ENCODE measurements around the gene GADD45GIP1. TPM values are rescaled to one million over a fixed set of nuclear protein-coding genes. Genes with fewer than 3 reads are reported as not detected.

GADD45GIP1 gene
- 31.5 and 46.9 TPM in 2 replicates for total RNA-seq

DNA sequence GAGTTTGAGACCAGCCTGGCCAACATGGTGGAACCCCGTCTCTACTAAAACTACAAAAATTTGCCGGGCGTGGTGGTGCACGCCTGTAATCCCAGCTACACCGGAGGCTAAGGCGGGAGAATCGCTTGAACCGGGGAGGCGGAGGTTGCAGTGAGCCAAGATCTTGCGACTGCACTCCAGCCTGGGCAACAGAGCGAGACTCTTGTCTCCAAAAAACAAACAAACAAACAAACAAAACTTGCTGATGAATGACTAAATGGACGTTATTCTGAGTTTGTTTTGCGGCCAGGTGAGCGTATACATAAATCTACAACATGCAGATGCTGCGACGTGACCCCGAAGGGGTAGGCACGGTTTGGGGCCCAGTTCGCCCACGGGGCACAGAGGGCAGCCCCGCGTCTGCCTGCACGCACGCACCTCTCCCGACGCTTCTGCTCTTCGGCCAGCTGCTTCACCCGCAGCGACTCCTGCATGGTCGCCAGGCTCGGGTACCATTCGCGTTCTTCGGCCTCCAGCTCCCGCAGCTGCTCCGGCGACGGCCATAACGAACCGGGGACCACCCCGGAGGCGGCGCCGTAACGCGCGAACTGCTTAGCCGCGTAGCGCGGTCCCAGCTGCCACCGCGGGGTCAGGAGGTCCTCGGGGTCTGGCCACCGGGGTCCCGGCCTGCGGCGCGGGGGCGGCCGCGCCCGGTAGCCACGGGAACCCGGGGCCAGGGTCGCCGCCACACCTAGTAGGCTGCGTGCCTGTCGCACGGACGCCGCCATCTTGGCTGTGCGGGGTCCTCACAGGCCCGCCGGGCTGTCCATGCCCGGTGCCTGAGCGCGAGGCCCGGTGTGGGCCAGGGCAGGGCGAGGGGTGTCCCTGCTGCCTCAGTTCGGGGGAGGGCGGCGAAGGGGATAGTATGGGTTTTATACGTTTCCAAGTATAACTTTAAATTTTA, at the start of gene GADD45GIP1:
TSS of gene GADD45GIP1 (minus strand) at position 778 of the 943 bp plus-strand sequence. CDS start at position 767, 11 bp downstream.

DNA sequence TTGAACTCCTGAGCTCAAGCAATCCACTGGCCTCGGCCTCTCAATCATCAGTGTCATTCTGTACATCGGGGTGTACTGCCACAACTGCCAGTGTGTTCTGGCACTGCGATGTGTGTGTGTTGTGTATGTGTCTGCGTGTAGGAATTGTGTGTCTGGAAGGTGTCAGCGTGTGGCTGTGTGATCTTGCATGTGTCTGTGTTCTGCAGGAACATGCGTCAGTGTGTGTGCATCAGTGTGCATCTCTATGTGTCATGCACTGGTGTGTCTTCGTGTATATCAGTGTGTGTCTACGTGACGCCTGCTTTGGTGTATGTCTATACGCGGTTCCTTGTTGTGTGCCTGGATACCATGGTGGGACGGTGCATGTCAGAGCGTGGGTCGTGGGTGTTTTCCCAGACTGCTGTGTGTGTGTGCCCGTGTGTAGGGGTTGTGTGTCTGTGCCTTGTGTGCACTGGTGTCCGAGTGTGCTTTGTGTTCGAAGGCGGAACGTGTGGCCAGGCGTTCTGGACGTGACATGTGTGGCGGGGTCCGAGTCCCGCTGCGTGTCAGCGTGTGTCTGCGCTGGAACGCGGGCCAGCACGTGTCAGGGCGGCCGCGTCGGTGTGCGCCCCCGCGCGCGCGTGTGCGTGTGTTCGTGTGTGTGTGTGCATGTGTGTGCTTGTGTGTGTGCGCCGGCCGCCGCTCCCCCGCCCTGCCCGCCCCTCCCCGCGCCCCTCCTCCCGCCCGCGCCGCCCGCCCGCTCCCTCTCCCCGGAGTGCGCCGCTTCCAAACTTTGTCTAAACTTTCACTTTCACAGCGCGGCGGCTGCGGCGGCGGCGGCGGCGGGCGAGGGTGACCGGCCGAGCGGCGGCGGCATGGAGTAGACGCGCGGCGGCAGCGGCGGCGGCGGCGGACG, 37.9 kb upstream of the GADD45GIP1 start, which contains the start of gene NFIX:
TSS of gene NFIX (plus strand) at position 775 of the 895 bp plus-strand sequence. CDS start 363 bp downstream, outside the sequence.

DNA sequence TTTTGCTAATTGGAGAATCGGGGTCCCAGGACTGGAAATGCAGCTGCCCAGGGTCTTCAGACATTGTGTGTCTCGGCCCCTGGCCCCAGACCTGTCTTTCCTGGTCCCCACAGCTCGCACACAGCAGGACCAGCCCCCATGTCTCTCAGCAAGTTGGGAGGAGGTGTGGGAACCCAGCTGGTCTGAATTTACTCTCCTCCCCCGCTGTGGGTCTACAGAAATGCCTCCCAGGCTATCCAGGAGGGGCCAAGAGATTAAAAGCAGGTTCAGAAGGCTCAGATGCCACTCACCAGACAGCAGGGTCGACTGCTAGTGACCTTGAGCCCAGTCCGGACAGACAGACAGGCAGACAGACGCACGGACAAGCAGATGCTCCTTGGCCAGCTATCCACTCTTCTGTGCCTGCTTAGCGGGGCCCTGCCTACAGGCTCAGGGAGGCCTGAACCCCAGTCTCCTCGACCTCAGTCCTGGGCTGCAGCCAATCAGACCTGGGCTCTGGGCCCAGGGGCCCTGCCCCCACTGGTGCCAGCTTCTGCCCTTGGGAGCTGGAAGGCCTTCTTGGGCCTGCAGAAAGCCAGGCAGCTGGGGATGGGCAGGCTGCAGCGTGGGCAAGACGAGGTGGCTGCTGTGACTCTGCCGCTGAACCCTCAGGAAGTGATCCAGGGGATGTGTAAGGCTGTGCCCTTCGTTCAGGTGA, 12.4 kb upstream of the GADD45GIP1 start, which contains the start of gene DAND5:
TSS of gene DAND5 (plus strand) at position 285 of the 697 bp plus-strand sequence. CDS start at position 370, 85 bp downstream.

DNA sequence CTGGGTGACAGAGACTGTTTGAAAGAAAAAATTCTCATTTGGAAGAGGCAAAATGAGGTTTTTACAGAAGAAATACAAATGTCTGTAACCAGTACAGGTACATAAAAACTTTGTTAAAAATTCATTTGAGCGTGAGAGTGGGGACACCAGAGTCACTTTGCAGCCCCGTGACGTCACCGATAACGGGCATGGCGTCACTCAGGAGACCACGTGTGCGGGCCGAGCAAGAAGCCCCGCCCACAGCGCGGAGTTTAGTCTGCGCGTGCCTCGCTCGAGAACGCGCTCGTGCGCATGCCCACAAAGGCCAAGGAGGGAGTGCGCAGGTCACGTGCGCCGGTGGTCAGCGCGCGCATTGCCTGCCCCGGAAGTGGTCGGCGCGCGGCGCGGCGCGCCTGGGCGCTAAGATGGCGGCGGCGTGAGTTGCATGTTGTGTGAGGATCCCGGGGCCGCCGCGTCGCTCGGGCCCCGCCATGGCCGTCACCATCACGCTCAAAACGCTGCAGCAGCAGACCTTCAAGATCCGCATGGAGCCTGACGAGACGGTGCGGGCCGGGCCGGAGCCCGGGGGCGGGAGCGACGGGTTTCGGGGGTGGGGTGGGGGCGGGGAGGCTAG, 11.4 kb downstream of the GADD45GIP1 start, which contains the start of gene RAD23A:
TSS of gene RAD23A (plus strand) at position 384 of the 613 bp plus-strand sequence. CDS start at position 471, 87 bp downstream.

DNA sequence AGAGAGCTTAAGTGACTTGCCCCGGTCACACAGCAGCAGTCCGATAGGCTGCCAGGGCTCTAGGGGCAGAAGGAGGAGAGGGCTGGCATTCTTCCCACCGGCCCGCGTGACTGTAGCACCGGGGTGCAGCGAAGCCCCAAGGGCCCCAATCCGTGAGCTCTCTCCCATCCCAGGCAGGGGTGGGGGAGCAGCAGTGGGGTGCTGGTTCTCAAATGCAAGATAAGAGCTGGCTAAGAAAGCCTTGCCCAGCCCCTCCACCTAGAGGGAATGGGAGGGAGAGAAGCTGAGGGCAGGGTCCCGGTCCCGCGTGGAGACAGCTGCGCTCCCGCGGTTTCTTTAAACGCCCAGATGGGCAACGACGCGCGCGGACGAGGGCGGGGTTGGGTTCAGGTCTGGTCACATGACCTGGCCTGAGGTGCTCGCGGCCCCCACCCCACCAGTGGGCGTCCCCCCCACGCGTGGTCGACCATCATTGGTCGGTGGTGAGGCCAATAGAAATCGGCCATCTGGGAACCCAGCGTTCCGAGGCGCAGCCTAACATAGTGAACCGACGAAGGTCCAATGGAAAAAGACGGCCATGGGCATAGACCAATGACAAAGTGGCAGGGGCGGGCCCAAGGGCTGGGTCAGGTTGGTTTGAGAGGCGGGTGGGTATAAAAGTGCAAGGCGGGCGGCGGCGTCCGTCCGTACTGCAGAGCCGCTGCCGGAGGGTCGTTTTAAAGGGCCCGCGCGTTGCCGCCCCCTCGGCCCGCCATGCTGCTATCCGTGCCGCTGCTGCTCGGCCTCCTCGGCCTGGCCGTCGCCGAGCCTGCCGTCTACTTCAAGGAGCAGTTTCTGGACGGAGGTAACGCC, 18.9 kb downstream of the GADD45GIP1 start, which contains the start of gene CALR:
TSS of gene CALR (plus strand) at position 683 of the 852 bp plus-strand sequence. CDS start at position 754, 71 bp downstream.

DNA sequence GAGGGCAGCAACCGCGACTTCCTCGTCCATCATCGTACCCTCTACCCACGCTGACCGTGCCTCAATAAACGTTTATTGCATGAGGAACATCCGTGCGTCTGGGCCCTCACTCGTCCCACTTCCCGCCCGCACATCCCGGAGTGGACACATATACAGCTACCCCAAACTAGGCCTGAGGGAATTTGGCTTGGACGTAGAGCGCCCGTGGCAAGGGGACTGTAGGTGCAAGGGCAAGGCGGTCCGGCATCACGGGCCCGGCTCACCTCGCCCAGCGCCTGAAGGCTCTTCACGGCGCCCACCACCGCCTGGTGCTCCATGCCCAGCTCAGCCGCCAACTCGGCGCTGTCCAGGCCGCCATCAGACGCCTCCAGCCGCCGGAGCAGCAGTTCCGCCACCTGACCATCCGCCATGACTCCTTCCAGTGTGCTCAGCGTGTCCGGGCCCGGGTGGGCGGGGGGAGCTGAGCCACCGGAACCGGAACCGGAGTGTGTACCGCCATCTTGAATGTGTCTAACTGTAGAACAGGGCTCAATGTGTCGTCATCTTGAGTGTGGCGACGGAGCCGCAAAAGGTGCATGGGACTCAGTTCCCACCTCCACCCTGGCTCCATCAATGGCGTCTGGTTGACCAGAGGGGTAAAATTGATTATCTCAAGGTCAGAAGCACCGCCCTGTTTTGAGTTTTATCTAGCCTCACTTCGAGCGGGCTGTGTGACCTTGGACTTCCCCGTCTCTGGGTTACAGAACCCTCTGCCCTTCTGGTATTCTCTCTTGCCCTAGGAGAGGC, 23.5 kb downstream of the GADD45GIP1 start, which contains the start of gene FARSA:
TSS of gene FARSA (minus strand) at position 425 of the 786 bp plus-strand sequence. CDS start at position 410, 15 bp downstream.

Other genes with a start within 250 kb of the GADD45GIP1 start
- gene TNPO2, start 233.3 kb downstream of the GADD45GIP1 start, total RNA-seq: 27.7 and 34.1 TPM in 2 replicates
- 135 and 166 TPM in 2 replicates for gene TRIR, start 222.5 kb downstream of the GADD45GIP1 start, total RNA-seq
- 100 and 112 TPM in 2 replicates for gene GET3, start 219.7 kb downstream of the GADD45GIP1 start, total RNA-seq
- gene BEST2, start 205.4 kb downstream of the GADD45GIP1 start, total RNA-seq: not detected in 2 replicates
- 16.9 and 18.3 TPM in 2 replicates for gene HOOK2, start 181.7 kb downstream of the GADD45GIP1 start, total RNA-seq
- 76.1 and 137 TPM in 2 replicates for gene JUNB, start 165.7 kb downstream of the GADD45GIP1 start, total RNA-seq
- gene PRDX2, start 155.4 kb downstream of the GADD45GIP1 start, total RNA-seq: 181 and 208 TPM in 2 replicates
- not detected in 2 replicates for gene THSD8, start 155.2 kb downstream of the GADD45GIP1 start, total RNA-seq
- 20.1 and 27.3 TPM in 2 replicates for gene RNASEH2A, start 150.6 kb downstream of the GADD45GIP1 start, total RNA-seq
- gene RTBDN, start 122.6 kb downstream of the GADD45GIP1 start, total RNA-seq: not detected in 2 replicates
- gene MAST1, start 118.7 kb downstream of the GADD45GIP1 start, total RNA-seq: 0.13 and 0.19 TPM in 2 replicates
- 31.8 and 34.1 TPM in 2 replicates for gene DNASE2, start 75.8 kb downstream of the GADD45GIP1 start, total RNA-seq
- not detected in 2 replicates for gene KLF1, start 70.0 kb downstream of the GADD45GIP1 start, total RNA-seq
- gene GCDH, start 66.1 kb downstream of the GADD45GIP1 start, total RNA-seq: 12.7 and 16.5 TPM in 2 replicates
- 0.19 and 0.26 TPM in 2 replicates for gene SYCE2, start 37.9 kb downstream of the GADD45GIP1 start, total RNA-seq
- 43.6 and 58.0 TPM in 2 replicates for gene FARSA, start 23.5 kb downstream of the GADD45GIP1 start, total RNA-seq
- gene CALR, start 18.6 kb downstream of the GADD45GIP1 start, total RNA-seq: 2,036 and 2,214 TPM in 2 replicates
- gene RAD23A, start 11.4 kb downstream of the GADD45GIP1 start, total RNA-seq: 68.6 and 83.4 TPM in 2 replicates
- 0.12 and 0.13 TPM in 2 replicates for gene DAND5, start 12.4 kb upstream of the GADD45GIP1 start, total RNA-seq
- gene NFIX, start 38.3 kb upstream of the GADD45GIP1 start, total RNA-seq: 85.9 and 137 TPM in 2 replicates
- 0.87 and 1.1 TPM in 2 replicates for gene LYL1, start 145.6 kb upstream of the GADD45GIP1 start, total RNA-seq
- gene TRMT1, start 159.5 kb upstream of the GADD45GIP1 start, total RNA-seq: 16.8 and 19.7 TPM in 2 replicates
- gene NACC1, start 161.0 kb upstream of the GADD45GIP1 start, total RNA-seq: 39.3 and 47.3 TPM in 2 replicates
- 81.8 and 90.2 TPM in 2 replicates for gene STX10, start 193.2 kb upstream of the GADD45GIP1 start, total RNA-seq
- 21.3 and 32.6 TPM in 2 replicates for gene IER2, start 193.2 kb upstream of the GADD45GIP1 start, total RNA-seq